Activated B cell treated with CpG ODN at 0.5 μM for 24 hours (primary cell): ENCODE data around the gene PALM3. TPM values are rescaled to one million over a fixed set of nuclear protein-coding genes. Genes with fewer than 3 reads are reported as not detected.

Experiments
- ATAC-seq: fragments of 200-7000 bp; cut with Tn5 transposase; one replicate; pipeline ENCODE4 v1.10.0; 2021; ENCODE audit warnings: low read depth, mild to moderate bottlenecking, moderate library complexity
- CTCF ChIA-PET: fragments of 350-600 bp; sonication (Branson Sonifier 250); formaldehyde crosslinking; loops from one replicate; lab custom pipeline; 2021; ENCODE audit warnings: antibody characterized with exemption; lab: Charles Lee
- POLR2A ChIA-PET: fragments of 350-600 bp; sonication (Branson Sonifier 250); formaldehyde crosslinking; loops from one replicate; lab custom pipeline; 2021; ENCODE audit warnings: antibody characterized with exemption; lab: Charles Lee
- DNase-seq: peaks from one replicate; pipeline ENCODE4 v3.0.0; 2022
- H3K27ac Mint-ChIP-seq: one replicate; pipeline ENCODE4 v1.8.0; 2020; ENCODE audit warnings: mixed read lengths
- H3K27me3 Mint-ChIP-seq: one replicate; pipeline ENCODE4 v1.8.0; 2021; ENCODE audit warnings: mixed read lengths
- H3K36me3 Mint-ChIP-seq: one replicate; pipeline ENCODE4 v1.8.0; 2021; ENCODE audit warnings: low read depth, mixed read lengths
- H3K4me1 Mint-ChIP-seq: one replicate; pipeline ENCODE4 v1.8.0; 2021; ENCODE audit warnings: mixed read lengths
- H3K4me3 Mint-ChIP-seq: one replicate; pipeline ENCODE4 v1.8.0; 2020; ENCODE audit warnings: mild to moderate bottlenecking, mixed read lengths
- H3K9me3 Mint-ChIP-seq: one replicate; pipeline ENCODE4 v1.8.0; 2020; ENCODE audit warnings: mixed read lengths
- intact Hi-C: fragments of 100-400 bp; cut with micrococcal nuclease; formaldehyde crosslinking; loops from one replicate; pipeline ENCODE4 v1.15.1; 2024
- total RNA-seq: library from RNA; stranded (reverse); gene quantifications from 2 replicates; pipeline ENCODE4 v1.2.3, GENCODE V29; 2022
- TF ChIP-seq, protein P1 (sequence below): fragments of 200-600 bp; IDR thresholded peaks from one replicate; pipeline ENCODE4 v1.8.0; 2022; ENCODE audit warnings: antibody characterized with exemption, mild to moderate bottlenecking

PALM3 gene
- total RNA-seq, 1 donor from 2014 or later = not detected

DNA sequence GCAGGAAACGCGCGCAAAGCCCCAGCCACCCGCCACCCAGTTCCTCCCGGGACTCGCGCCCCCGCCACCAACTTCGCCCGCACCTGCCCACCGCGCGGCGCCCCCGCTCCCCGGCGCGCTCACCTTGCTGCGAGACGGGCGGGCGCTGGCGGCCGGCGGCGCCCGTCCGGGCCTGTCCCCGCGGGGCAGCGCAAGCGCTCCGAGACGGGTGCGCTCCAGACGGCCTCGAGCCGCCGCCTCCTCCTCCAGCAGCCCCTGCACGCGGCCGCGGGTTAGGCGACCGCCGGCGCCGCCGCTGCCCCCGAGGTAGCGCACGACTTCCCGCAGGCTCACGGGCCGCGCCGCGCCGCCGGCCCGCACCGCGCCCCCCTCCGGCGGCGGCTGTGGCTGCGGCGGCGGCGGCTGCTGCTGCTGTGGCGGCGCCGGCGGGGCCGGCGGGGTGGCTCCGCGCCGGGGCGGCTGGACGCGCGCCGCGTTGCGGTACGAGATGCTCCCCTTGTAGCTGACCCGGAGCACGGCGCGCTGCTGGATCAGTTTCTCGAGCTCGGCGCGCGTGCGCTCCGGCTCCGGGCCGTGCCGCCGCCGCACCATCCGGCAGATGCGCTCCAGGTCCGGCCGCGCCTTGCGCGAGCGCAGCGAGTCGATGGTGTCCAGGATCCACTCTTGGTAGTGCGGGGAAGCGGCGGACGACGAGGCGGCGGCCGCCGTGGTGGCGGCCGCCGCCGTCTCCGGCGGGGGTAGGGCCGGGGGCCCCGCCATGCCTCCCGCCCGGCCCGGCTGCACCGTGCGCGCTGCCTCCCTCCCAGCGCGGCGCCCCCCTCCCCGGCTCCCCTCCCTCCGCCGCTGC is 28.0 kb upstream of the PALM3 start:
- Mint-ChIP-seq H3K4me1 (peaks cover 18% of the 10 kb centered on the region), H3K9me3 (peaks cover 3% of the 10 kb centered on the region), H3K27me3 (no peaks in the 10 kb centered on the region), H3K4me3 (peak overlapping the region; percentile 83), H3K27ac (peak overlapping the region; percentile 77), H3K36me3 (peaks cover 17% of the 10 kb centered on the region)
- DNase-seq (peak; percentile 52), ATAC-seq (peak; percentile 9)
- ChIA-PET CTCF (interaction anchor here (1.5 kb wide), 1 partner anchor 25 kb away, joined by 6 read pairs; no protein-coding TSS in a partner anchor), POLR2A (interaction anchor here (1.0 kb wide), 3 partner anchors 8 to 47 kb away, joined by 4 to 7 read pairs (median 5); partner anchors contain the start of genes ASF1B and PRKACA)
- intact Hi-C loops = loop anchor here (1.0 to 5.0 kb wide), 3 partner anchors 9 to 935 kb away; a partner anchor contains a TSS
- TF ChIP-seq, protein P1, sequence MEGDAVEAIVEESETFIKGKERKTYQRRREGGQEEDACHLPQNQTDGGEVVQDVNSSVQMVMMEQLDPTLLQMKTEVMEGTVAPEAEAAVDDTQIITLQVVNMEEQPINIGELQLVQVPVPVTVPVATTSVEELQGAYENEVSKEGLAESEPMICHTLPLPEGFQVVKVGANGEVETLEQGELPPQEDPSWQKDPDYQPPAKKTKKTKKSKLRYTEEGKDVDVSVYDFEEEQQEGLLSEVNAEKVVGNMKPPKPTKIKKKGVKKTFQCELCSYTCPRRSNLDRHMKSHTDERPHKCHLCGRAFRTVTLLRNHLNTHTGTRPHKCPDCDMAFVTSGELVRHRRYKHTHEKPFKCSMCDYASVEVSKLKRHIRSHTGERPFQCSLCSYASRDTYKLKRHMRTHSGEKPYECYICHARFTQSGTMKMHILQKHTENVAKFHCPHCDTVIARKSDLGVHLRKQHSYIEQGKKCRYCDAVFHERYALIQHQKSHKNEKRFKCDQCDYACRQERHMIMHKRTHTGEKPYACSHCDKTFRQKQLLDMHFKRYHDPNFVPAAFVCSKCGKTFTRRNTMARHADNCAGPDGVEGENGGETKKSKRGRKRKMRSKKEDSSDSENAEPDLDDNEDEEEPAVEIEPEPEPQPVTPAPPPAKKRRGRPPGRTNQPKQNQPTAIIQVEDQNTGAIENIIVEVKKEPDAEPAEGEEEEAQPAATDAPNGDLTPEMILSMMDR = no peak

DNA sequence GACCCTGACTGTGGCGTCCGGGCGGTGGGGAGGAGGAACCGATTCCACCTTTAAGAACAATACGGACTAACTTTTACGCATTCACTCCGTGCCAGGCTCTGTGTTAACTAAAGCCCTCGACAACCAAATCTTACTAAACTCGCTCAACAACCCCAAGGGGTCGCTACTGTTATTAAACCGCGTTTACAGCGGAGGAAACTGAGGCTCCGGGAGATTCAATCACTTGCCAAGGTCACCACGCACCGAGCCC is 27.5 kb upstream of the PALM3 start:
- intact Hi-C loops = no loop called here
- Mint-ChIP-seq H3K4me1 (peaks cover 18% of the 10 kb centered on the region), H3K4me3 (peak overlapping the region; percentile 83), H3K9me3 (peaks cover 3% of the 10 kb centered on the region), H3K36me3 (peaks cover 17% of the 10 kb centered on the region), H3K27ac (peak overlapping the region; percentile 77), H3K27me3 (no peaks in the 10 kb centered on the region)
- ATAC-seq (no peak), DNase-seq (no peak)
- TF ChIP-seq, protein P1 = no peak
- POLR2A ChIA-PET = no interaction called here
- CTCF ChIA-PET = interaction anchor here (1.5 kb wide), 1 partner anchor 25 kb away, joined by 6 read pairs; no protein-coding TSS in a partner anchor

DNA sequence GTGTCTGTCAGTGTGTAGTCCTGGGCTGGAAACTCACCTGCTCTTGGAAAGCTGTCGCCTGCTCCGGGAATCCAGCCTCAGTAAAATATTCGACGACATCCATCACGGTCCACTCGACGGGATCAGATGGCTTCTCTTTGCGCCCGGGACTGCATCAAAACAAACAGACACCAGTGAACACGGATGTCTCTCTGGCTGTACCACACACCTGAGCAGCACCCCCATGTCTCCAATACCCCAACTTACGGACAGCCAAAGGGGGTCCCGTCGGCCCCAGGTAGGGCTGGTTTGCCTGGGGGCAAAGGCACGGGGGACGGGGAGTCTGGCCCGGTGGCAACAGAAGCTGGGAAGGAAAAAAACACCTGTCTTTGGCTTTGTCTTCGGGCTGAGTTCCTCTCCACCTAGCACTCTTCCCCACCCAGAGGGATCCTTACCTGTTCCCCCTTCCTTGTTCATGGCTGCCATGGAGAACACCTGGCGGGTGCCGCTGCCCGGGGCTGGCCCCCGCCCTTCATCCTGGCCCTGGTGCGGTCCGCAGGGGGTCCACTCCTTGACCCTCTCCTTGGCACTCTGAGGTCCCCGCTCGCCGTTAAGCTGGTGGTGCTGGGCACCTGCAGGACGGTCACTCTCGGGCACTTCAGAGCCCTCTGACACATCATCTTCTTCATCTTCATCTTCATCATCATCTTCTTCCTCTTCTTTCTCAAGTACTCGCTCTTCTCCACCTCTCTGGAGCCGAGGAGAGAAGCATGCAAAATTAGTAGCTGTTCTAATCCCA is 26.9 kb upstream of the PALM3 start:
- Mint-ChIP-seq H3K27ac (peak overlapping the region; percentile 77), H3K4me3 (peak overlapping the region; percentile 83), H3K4me1 (peaks cover 18% of the 10 kb centered on the region), H3K36me3 (peaks cover 17% of the 10 kb centered on the region), H3K9me3 (peaks cover 3% of the 10 kb centered on the region), H3K27me3 (no peaks in the 10 kb centered on the region)
- DNase-seq (no peak), ATAC-seq (no peak)
- ChIA-PET POLR2A (no interaction called here), CTCF (interaction anchor here (1.5 kb wide), 1 partner anchor 26 kb away, joined by 6 read pairs; no protein-coding TSS in a partner anchor)
- TF ChIP-seq, protein P1 = no peak
- intact Hi-C loops = no loop called here

DNA sequence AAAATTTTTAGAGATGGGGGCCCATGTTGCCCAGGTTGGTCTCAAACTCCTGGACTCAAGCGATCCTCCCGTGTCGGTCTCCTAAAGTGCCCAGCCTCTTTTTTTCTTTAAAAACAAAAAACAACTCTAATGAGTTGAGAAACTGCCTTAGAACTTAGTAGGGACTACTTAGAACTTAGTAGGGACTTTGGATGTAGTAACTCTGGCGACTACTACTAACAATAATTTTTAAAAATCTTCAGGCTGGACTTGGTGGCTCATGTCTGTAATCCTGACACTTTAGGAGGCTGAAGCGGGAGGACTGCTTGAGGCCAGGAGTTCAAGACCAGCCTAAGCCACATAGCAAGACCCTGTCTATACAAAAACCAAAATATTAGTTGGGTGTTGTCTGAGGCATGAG is 24.2 kb upstream of the PALM3 start:
- H3K4me3 Mint-ChIP-seq = no peak overlapping the region
- POLR2A ChIA-PET = no interaction called here
- DNase-seq = no peak
- intact Hi-C loops = no loop called here
- no peak overlapping the region for H3K27ac Mint-ChIP-seq
- peaks cover 15% of the 10 kb centered on the region for H3K4me1 Mint-ChIP-seq
- TF ChIP-seq, protein P1 = no peak
- peaks cover 15% of the 10 kb centered on the region for H3K36me3 Mint-ChIP-seq
- H3K9me3 Mint-ChIP-seq = no peaks in the 10 kb centered on the region
- no peak for ATAC-seq
- H3K27me3 Mint-ChIP-seq = no peaks in the 10 kb centered on the region
- CTCF ChIA-PET = no interaction called here
